HepG2 (cell line): ENCODE data around the gene SEMA6B. TPM values are rescaled to one million over a fixed set of nuclear protein-coding genes. Genes with fewer than 3 reads are reported as not detected.
A peak's percentile ranks its signal among the peaks of the same experiment; 100 is the strongest.

Source experiments
- ARHGAP35 ChIP-seq: sonication (generic); formaldehyde crosslinking; IDR thresholded peaks from 2 replicates; pipeline ENCODE4 v1.9.0; 2022; ENCODE audit warnings: mild to moderate bottlenecking, inconsistent platforms, moderate library complexity, missing genetic modification reagents, borderline replicate concordance
- ARID2 ChIP-seq: sonication (generic); formaldehyde crosslinking; IDR thresholded peaks from 2 replicates; pipeline ENCODE4 v1.8.1; 2022; ENCODE audit warnings: mild to moderate bottlenecking, missing genetic modification reagents, borderline replicate concordance
- BCL6 ChIP-seq: IDR thresholded peaks from 2 replicates; pipeline ENCODE4 v1.6.1; 2016; ENCODE audit warnings: missing genetic modification reagents, missing compliant biosample characterization
- IKZF4 ChIP-seq: sonication (generic); formaldehyde crosslinking; IDR thresholded peaks from 2 replicates; pipeline ENCODE4 v1.5.1; 2020; ENCODE audit warnings: borderline replicate concordance, mild to moderate bottlenecking, low read depth, missing genetic modification reagents; ENCODE audit errors: not compliant biosample characterization
- MYNN ChIP-seq: sonication (generic); formaldehyde crosslinking; IDR thresholded peaks from 2 replicates; pipeline ENCODE4 v1.4.0; 2020; ENCODE audit warnings: mild to moderate bottlenecking, low read depth, missing genetic modification reagents
- NFE2L2 ChIP-seq: fragments of 150-350 bp; IDR thresholded peaks from 2 replicates; pipeline ENCODE4 v1.6.1; 2014; ENCODE audit warnings: low read length
- PHF8 ChIP-seq: sonication (generic); formaldehyde crosslinking; IDR thresholded peaks from 2 replicates; pipeline ENCODE4 v1.5.0; 2020; ENCODE audit warnings: missing genetic modification reagents
- RFX1 ChIP-seq: fragments of 450-650 bp; IDR thresholded peaks from 2 replicates; pipeline ENCODE4 v1.6.1; 2017
- RXRA ChIP-seq: sonication (generic); formaldehyde crosslinking; IDR thresholded peaks from 2 replicates; pipeline ENCODE4 v1.5.1; 2020; ENCODE audit warnings: missing genetic modification reagents
- SAP130 ChIP-seq: IDR thresholded peaks from 2 replicates; pipeline ENCODE4 v1.6.1; 2016; ENCODE audit warnings: low read depth
- SIN3A ChIP-seq: IDR thresholded peaks from 2 replicates; pipeline ENCODE4 v1.6.1; 2011; ENCODE audit warnings: low read depth, mild to moderate bottlenecking, control low read depth, low read length, borderline replicate concordance
- SP1 ChIP-seq, 2 experiments: fragments of 450-650 bp in 1 of 2; sonication (generic) in 1 of 2; formaldehyde crosslinking in 1 of 2; IDR thresholded peaks; 2 replicates each; pipeline versions ENCODE4 v1.4.0 to v1.6.1; 2016 to 2020; ENCODE audit warnings: missing genetic modification reagents in 1 of 2
- WIZ ChIP-seq: sonication (generic); formaldehyde crosslinking; IDR thresholded peaks from 2 replicates; pipeline ENCODE4 v1.5.1; 2020; ENCODE audit warnings: mild to moderate bottlenecking, missing genetic modification reagents
- ZBTB42 ChIP-seq: sonication (generic); formaldehyde crosslinking; IDR thresholded peaks from 2 replicates; pipeline ENCODE4 v1.5.0; 2020; ENCODE audit warnings: mild to moderate bottlenecking, missing genetic modification reagents
- ZNF12 ChIP-seq: sonication (generic); formaldehyde crosslinking; IDR thresholded peaks from 2 replicates; pipeline ENCODE4 v1.5.0; 2020; ENCODE audit warnings: missing genetic modification reagents
- ZNF543 ChIP-seq: sonication (generic); formaldehyde crosslinking; IDR thresholded peaks from 2 replicates; pipeline ENCODE4 v1.4.0; 2020; ENCODE audit warnings: mild to moderate bottlenecking, missing genetic modification reagents
- ZNF788 ChIP-seq: sonication (generic); formaldehyde crosslinking; IDR thresholded peaks from 2 replicates; pipeline ENCODE4 v1.5.0; 2020; ENCODE audit warnings: mild to moderate bottlenecking, missing genetic modification reagents, borderline replicate concordance
- ZNF883 ChIP-seq: sonication (generic); formaldehyde crosslinking; IDR thresholded peaks from 2 replicates; pipeline ENCODE4 v1.5.1; 2020; ENCODE audit warnings: mild to moderate bottlenecking, missing genetic modification reagents; ENCODE audit errors: not compliant biosample characterization
- polyA plus RNA-seq, 8 experiments: library from polyadenylated mRNA; depleted of rRNA in 3 of 8; stranded (reverse) in 7 of 8; unstranded in 1 of 8; fragments of >200 nt; fragmentation: Illumina TruSeq in 4 of 8; extraction: Trizol in 4 of 8; gene quantifications; 2 replicates each; pipeline versions ENCODE4 v1.2.1 to v1.2.3, GENCODE V29; 2011 to 2016; ENCODE audit warnings: low read depth in 4 of 8, missing spikeins in 1 of 8, mixed read lengths in 1 of 8; ENCODE audit not compliant: insufficient read depth in 1 of 8
- total RNA-seq, 5 experiments: library from RNA; depleted of rRNA; stranded (reverse); fragments of >200 nt; fragmentation: Illumina TruSeq; extraction: Trizol; gene quantifications; 2 replicates each; pipeline ENCODE4 v1.2.3, GENCODE V29; 2016; ENCODE audit warnings: low read depth in 1 of 5
- TF ChIP-seq, protein P1 (sequence below): sonication (generic); formaldehyde crosslinking; IDR thresholded peaks from 2 replicates; pipeline ENCODE4 v1.4.0; 2020; ENCODE audit warnings: mild to moderate bottlenecking, low read depth, missing genetic modification reagents
- TF ChIP-seq, protein P2 (sequence below): fragments of 450-650 bp; IDR thresholded peaks from 2 replicates; pipeline ENCODE4 v1.6.1; 2016
- TF ChIP-seq, protein P3 (sequence below): sonication (generic); formaldehyde crosslinking; IDR thresholded peaks from 2 replicates; pipeline ENCODE4 v1.5.0; 2020; ENCODE audit warnings: mild to moderate bottlenecking, missing genetic modification reagents, borderline replicate concordance

Gene SEMA6B
- total and polyA plus RNA-seq, 2 of the 13 experiments (the other 11 are each of a cell fraction or from before 2014, with no cell fraction given), result 45.5 to 67.1 TPM

DNA sequence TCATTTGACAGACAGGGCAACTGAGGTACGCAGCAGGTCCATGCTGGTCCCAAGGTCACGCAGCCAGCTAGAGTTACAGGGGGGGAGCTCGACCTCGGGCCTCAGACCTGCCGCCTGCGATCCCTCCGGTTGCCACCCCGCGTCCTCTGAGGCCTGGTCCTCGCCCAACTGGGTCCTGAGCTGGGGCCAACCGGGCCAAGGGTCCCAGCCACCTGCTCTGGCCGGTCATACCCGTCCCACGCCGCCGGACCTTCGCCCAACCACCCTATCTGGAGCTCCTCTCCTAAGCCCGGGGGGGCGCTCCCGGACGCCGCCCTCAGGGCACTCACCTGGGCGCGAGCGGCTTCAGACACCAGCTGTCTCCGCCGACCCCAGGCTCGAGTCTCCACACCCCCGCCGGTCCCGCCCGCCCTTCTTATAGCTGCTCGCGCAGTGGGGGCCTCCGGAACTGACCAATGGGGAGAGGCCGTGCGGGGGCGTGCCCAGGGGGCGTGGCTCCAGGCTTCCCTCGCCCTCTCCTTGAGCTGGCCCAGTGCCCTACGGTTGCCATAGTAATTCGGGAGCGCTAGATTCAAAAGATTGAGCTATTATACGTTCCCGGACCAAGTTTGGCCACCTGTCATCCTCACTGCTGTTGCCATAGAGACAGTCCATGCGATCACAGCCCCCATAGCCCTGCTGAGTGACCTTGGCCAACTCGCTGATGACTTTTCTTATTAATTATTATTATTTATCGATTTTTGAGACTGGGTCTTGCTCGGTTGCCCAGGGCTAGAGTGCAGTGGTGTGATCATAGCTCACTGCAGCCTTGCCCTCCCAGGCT is 24.4 kb downstream of the SEMA6B start, which contains the start of gene PLIN5 (continued):
- TF ChIP-seq ZNF788 (CRISPR knock-in tag) (peak; percentile 47; the same call in 1 of the 2 replicates), RXRA (CRISPR knock-in tag) (peak; percentile 56), ARID2 (CRISPR knock-in tag) (0 out of 2 replicates have a peak, but pooled peaks have one; percentile 46), WIZ (CRISPR knock-in tag) (no peak), SIN3A (peak; percentile 60; the same call in 1 of the 2 replicates), MYNN (CRISPR knock-in tag) (no peak), ZNF543 (no peak), ZNF883 (no peak), SP1 (IDR thresholded peaks at IDR 0.05) (no peak), SP1 (CRISPR knock-in tag; IDR thresholded peaks at IDR 0.05) (peak; percentile 86), BCL6 (CRISPR knock-in tag) (0 out of 2 replicates have a peak, but pooled peaks have one; percentile 18), ZBTB42 (CRISPR knock-in tag) (no peak), IKZF4 (CRISPR knock-in tag) (no peak), RFX1 (peak; percentile 83), NFE2L2 (no peak), ARHGAP35 (CRISPR knock-in tag) (no peak), ZNF12 (CRISPR knock-in tag) (no peak), PHF8 (CRISPR knock-in tag) (peak; percentile 22; the same call in 1 of the 2 replicates), SAP130 (peak; percentile 90)
- TF ChIP-seq, protein P1, sequence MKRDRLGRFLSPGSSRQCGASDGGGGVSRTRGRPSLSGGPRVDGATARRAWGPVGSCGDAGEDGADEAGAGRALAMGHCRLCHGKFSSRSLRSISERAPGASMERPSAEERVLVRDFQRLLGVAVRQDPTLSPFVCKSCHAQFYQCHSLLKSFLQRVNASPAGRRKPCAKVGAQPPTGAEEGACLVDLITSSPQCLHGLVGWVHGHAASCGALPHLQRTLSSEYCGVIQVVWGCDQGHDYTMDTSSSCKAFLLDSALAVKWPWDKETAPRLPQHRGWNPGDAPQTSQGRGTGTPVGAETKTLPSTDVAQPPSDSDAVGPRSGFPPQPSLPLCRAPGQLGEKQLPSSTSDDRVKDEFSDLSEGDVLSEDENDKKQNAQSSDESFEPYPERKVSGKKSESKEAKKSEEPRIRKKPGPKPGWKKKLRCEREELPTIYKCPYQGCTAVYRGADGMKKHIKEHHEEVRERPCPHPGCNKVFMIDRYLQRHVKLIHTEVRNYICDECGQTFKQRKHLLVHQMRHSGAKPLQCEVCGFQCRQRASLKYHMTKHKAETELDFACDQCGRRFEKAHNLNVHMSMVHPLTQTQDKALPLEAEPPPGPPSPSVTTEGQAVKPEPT (CRISPR knock-in tag), result 0 out of 2 replicates have a peak, but pooled peaks have one; percentile 36
- TF ChIP-seq, protein P2, sequence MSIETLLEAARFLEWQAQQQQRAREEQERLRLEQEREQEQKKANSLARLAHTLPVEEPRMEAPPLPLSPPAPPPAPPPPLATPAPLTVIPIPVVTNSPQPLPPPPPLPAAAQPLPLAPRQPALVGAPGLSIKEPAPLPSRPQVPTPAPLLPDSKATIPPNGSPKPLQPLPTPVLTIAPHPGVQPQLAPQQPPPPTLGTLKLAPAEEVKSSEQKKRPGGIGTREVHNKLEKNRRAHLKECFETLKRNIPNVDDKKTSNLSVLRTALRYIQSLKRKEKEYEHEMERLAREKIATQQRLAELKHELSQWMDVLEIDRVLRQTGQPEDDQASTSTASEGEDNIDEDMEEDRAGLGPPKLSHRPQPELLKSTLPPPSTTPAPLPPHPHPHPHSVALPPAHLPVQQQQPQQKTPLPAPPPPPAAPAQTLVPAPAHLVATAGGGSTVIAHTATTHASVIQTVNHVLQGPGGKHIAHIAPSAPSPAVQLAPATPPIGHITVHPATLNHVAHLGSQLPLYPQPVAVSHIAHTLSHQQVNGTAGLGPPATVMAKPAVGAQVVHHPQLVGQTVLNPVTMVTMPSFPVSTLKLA, result peak; percentile 47
- TF ChIP-seq, protein P3, sequence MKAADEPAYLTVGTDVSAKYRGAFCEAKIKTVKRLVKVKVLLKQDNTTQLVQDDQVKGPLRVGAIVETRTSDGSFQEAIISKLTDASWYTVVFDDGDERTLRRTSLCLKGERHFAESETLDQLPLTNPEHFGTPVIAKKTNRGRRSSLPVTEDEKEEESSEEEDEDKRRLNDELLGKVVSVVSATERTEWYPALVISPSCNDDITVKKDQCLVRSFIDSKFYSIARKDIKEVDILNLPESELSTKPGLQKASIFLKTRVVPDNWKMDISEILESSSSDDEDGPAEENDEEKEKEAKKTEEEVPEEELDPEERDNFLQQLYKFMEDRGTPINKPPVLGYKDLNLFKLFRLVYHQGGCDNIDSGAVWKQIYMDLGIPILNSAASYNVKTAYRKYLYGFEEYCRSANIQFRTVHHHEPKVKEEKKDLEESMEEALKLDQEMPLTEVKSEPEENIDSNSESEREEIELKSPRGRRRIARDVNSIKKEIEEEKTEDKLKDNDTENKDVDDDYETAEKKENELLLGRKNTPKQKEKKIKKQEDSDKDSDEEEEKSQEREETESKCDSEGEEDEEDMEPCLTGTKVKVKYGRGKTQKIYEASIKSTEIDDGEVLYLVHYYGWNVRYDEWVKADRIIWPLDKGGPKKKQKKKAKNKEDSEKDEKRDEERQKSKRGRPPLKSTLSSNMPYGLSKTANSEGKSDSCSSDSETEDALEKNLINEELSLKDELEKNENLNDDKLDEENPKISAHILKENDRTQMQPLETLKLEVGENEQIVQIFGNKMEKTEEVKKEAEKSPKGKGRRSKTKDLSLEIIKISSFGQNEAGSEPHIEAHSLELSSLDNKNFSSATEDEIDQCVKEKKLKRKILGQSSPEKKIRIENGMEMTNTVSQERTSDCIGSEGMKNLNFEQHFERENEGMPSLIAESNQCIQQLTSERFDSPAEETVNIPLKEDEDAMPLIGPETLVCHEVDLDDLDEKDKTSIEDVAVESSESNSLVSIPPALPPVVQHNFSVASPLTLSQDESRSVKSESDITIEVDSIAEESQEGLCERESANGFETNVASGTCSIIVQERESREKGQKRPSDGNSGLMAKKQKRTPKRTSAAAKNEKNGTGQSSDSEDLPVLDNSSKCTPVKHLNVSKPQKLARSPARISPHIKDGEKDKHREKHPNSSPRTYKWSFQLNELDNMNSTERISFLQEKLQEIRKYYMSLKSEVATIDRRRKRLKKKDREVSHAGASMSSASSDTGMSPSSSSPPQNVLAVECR (CRISPR knock-in tag), result peak; percentile 86
- TF ChIP-seq, all 625 proteins: peak for 102
